ENCODE data around the gene SIT1. TPM values are rescaled to one million over a fixed set of nuclear protein-coding genes. Genes with fewer than 3 reads are reported as not detected.
"Not testable (repeated sequence)": the region's sequence is repeated elsewhere in the genome, so short reads cannot be mapped to it uniquely, and the experiment has no call there.

Gene SIT1
- total RNA-seq, 1 donor from 2014 or later, result not detected

- H3K27me3 Mint-ChIP-seq, result no peaks in the 10 kb centered on the region
- H3K4me3 Mint-ChIP-seq, result no peak overlapping the region
- H3K4me1 Mint-ChIP-seq (ENCODE audit: unreplicated experiment), result peaks cover 12% of the 10 kb centered on the region
- no peak for TF ChIP-seq CTCF (conservative IDR thresholded peaks at IDR 0.05)
- H3K9me3 Mint-ChIP-seq, result no peaks in the 10 kb centered on the region
- DNase-seq (ENCODE audit: extremely low spot score, unreplicated experiment), result no peak
- H3K27ac Mint-ChIP-seq, result no peak overlapping the region
- H3K36me3 Mint-ChIP-seq, result peaks cover 7% of the 10 kb centered on the region
These were observed 7.7 kb downstream of the SIT1 start for GRCh38 chr9:35643046-35643445.

DNA sequence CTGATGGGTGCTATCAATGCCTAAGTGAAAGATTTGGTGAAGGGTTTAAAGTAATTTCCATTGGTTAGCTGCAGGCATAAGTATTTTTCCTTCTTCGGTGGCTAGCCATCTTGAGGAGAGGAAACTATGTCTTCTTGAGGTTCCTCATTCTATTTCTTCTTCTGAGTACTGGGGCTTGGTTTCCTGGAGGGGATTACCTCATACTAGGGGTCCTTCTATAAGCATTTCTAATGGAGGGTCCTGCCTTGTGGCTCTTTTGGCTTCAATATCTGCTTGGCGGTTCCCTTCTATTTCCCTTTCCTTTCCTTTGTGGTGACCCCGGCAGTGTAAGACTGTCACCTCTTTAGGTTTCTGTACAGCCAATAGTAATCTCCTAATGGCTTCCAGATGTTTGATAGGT, 9.3 kb downstream of the SIT1 start:
- H3K4me1 Mint-ChIP-seq (ENCODE audit: unreplicated experiment); H3K9me3 Mint-ChIP-seq; H3K4me3 Mint-ChIP-seq; DNase-seq (ENCODE audit: extremely low spot score, unreplicated experiment); H3K27ac Mint-ChIP-seq; H3K27me3 Mint-ChIP-seq: not testable (repeated sequence)
- peaks cover 10% of the 10 kb centered on the region for H3K36me3 Mint-ChIP-seq

- H3K9me3 Mint-ChIP-seq; H3K27me3 Mint-ChIP-seq; H3K4me3 Mint-ChIP-seq; H3K27ac Mint-ChIP-seq; H3K4me1 Mint-ChIP-seq (ENCODE audit: unreplicated experiment); DNase-seq (ENCODE audit: extremely low spot score, unreplicated experiment): not testable (repeated sequence)
- H3K36me3 Mint-ChIP-seq, result peaks cover 10% of the 10 kb centered on the region
These were observed 10.3 kb downstream of the SIT1 start for GRCh38 chr9:35640431-35640830.

DNA sequence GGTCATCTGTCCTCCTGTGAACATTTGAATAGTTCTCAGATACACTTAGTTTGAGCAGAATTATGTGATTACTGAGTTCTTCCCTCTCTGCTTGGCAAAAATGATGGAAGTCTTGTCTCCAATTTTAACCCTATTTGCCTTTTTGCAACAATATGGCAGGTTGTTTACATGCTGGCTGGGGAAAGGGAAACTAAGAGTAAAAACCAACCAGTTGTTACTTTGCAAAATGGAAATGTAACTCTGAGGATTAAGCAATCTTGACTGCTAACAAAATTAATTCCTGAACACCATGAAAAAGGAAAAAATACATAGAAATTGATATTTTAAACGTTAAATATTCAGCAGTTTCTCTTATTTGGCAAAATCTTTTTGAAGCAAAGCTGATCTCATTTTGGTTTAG, 11.1 kb downstream of the SIT1 start:
- TF ChIP-seq CTCF (conservative IDR thresholded peaks at IDR 0.05), result no peak
- Mint-ChIP-seq H3K27me3 (peaks cover 5% of the 10 kb centered on the region), H3K4me1 (ENCODE audit: unreplicated experiment) (no peaks in the 10 kb centered on the region), H3K9me3 (no peaks in the 10 kb centered on the region), H3K4me3 (no peak overlapping the region), H3K36me3 (peaks cover 10% of the 10 kb centered on the region), H3K27ac (no peak overlapping the region)
- DNase-seq (ENCODE audit: extremely low spot score, unreplicated experiment), result no peak

- H3K36me3 Mint-ChIP-seq, result peaks cover 10% of the 10 kb centered on the region
- not testable (repeated sequence) for H3K4me1 Mint-ChIP-seq (ENCODE audit: unreplicated experiment); DNase-seq (ENCODE audit: extremely low spot score, unreplicated experiment); H3K9me3 Mint-ChIP-seq; H3K27me3 Mint-ChIP-seq; H3K27ac Mint-ChIP-seq; H3K4me3 Mint-ChIP-seq
These were observed 11.5 kb downstream of the SIT1 start for GRCh38 chr9:35639225-35639624.

DNA sequence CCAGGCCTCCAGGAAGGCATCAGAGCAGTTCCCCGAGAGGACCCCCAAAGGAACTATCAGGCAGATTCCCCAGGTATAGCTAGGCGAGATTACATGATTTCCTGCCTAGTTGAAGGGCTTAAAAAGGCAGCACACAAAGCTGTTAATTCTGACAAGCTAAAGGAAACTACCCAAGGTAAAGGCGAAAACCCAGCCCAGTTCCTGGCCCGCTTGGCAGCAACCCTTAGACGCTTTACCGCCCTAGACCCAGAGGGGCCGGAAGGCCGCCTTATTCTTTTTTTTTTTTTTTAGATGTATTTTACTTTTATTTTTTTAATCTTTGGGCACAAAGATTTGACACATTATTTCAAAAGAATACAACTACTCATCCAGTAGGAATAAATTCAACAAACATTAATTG, 12.0 kb downstream of the SIT1 start:
- H3K36me3 Mint-ChIP-seq, result peaks cover 10% of the 10 kb centered on the region
- DNase-seq (ENCODE audit: extremely low spot score, unreplicated experiment); H3K27ac Mint-ChIP-seq; H3K27me3 Mint-ChIP-seq; H3K4me1 Mint-ChIP-seq (ENCODE audit: unreplicated experiment); H3K9me3 Mint-ChIP-seq; H3K4me3 Mint-ChIP-seq: not testable (repeated sequence)

DNA sequence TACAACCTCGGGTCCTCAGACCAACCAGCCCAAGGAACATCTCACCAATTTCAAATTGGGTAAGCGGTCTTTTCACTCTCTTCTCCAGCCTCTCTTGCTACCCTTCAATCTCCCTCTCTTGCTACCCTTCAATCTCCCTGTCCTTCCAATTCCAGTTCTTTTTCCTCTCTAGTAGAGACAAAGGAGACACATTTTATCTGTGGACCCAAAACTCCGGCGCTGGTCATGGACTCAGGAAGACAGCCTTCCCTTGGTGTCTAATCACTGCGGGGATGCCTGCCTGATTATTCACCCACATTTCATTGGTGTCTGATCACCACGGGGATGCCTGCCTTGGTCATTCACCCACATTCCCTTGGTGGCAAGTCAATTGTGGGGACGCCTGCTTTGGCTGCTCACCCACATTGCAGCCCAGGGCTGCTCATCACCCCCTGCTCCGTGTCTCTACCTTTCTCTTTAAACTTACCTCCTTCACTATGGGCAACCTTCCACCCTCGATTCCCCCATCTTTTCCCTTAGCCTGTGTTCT, 13.2 kb downstream of the SIT1 start:
- H3K27ac Mint-ChIP-seq; DNase-seq (ENCODE audit: extremely low spot score, unreplicated experiment); H3K4me3 Mint-ChIP-seq; H3K27me3 Mint-ChIP-seq; H3K9me3 Mint-ChIP-seq; H3K4me1 Mint-ChIP-seq (ENCODE audit: unreplicated experiment): not testable (repeated sequence)
- H3K36me3 Mint-ChIP-seq, result peaks cover 10% of the 10 kb centered on the region

DNA sequence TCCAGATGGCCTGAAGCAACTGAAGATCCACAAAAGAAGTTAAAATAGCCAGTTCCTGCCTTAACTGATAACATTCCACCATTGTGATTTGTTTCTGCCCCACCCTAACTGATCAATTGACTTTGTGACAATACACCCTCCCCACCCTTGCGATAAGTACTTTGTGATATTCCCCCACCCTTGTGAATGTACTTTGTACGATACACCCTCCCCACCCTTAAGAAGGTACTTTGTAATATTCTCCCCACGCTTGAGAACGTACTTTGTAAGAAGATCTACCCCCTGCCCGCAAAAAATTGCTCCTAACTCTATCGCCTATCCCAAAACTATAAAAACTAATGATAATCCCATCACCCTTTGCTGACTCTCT, 13.9 kb downstream of the SIT1 start:
- not testable (repeated sequence) for H3K27ac Mint-ChIP-seq; DNase-seq (ENCODE audit: extremely low spot score, unreplicated experiment); H3K9me3 Mint-ChIP-seq; H3K27me3 Mint-ChIP-seq; H3K4me1 Mint-ChIP-seq (ENCODE audit: unreplicated experiment); H3K4me3 Mint-ChIP-seq
- peaks cover 10% of the 10 kb centered on the region for H3K36me3 Mint-ChIP-seq

DNA sequence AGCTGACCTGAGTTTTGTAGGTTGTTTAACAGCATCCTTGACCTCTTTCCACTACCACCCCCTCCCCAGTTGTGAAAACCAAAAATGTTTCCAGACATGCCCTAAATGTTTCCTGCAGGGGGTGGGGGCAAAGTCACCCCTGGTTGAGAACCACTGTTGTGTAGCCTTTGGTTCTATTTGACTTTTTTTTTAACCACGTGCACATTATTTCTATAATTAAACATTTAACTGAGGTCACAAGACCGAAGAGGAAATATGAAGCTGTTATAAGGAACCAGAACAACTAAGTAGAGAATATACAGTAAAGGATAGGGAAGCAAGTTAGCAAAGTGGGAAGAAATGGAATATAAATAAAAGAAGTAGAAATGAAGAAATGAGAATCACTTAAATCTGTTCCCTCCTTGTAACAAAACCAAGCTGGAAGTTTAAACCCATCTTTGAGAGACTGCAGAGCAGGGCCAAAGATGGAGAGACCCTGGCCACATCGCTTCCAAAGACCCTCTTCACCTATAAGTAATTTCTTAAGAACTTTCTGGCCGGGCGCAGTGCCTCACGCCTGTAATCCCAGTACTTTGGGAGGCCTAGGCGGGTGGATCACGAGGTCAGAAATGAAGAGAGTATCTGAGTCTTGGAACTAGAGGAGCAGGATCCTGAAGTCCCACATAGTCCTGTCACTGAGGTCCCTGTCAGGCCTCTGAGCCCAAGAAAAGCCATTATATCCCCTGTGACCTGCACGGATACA, 14.4 kb downstream of the SIT1 start:
- no peaks in the 10 kb centered on the region for H3K9me3 Mint-ChIP-seq
- H3K27me3 Mint-ChIP-seq, result peaks cover 5% of the 10 kb centered on the region
- no peaks in the 10 kb centered on the region for H3K4me1 Mint-ChIP-seq (ENCODE audit: unreplicated experiment)
- H3K27ac Mint-ChIP-seq, result no peak overlapping the region
- no peak for DNase-seq (ENCODE audit: extremely low spot score, unreplicated experiment)
- H3K4me3 Mint-ChIP-seq, result no peak overlapping the region
- no peak for TF ChIP-seq CTCF (conservative IDR thresholded peaks at IDR 0.05)
- H3K36me3 Mint-ChIP-seq, result peaks cover 7% of the 10 kb centered on the region
